Glomerular endothelial cell (primary cell): ENCODE data around the gene LIPI. TPM values are rescaled to one million over a fixed set of nuclear protein-coding genes. Genes with fewer than 3 reads are reported as not detected.
A peak's percentile ranks its signal among the peaks of the same experiment; 100 is the strongest.
"Not testable (repeated sequence)": the region's sequence is repeated elsewhere in the genome, so short reads cannot be mapped to it uniquely, and the experiment has no call there.

Experiments used
- DNase-seq: peaks from one replicate; pipeline ENCODE4 v3.0.0-alpha.2; 2011; ENCODE audit warnings: low read depth, low spot score; ENCODE audit errors: extremely low read depth
- total RNA-seq: library from RNA; depleted of rRNA; stranded (reverse); fragments of >200 nt; gene quantifications from 2 replicates; pipeline ENCODE4 v1.2.3, GENCODE V29; 2015

LIPI gene
- total RNA-seq: not detected in 2 replicates

DNA sequence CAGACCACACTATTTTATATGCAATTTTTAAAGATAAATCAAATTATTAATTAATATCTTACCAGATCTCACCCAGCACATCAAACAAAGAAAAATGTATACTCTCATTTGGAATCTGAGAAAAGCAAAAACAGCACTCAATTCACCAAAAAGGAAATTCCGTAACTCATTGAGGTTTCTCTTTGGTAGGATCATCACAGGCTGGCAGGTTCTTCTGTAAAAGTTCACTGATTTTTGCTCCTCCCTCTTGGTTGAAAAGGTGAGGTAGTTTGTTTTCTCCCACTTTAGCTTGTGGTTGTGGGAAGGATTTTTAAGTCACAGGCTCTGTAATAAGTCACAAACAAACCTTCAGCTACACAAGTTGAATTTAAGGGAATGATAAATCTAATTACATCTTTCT lies at the start of gene LIPI:
Gene LIPI, minus strand, starts transcription at position 218 of the 400 bp plus-strand sequence. Its CDS starts 110 bp downstream, at position 108.
- DNase-seq: no peak

- DNase-seq: no peak
Measured at GRCh38 chr21:14260174-14260764, 49.5 kb upstream of the LIPI start.

DNA sequence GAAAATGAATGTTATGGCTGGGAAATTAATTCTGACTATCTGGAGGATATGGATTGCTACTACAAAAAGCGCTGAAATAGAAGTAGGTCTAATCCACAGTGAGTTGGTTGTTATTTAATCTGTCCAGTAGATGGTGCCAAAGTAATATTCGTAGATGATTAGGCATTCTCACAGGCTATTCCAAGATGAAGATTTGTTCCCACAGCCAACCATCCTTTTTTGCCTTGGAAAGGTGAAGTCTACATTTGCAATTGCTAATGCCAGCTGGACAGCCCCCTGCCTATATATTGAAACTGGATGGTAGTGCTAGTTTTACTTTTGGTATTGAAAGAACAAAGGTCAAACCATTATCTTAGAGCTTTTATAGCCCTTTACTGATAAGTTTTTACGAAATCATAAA lies 49.0 kb upstream of the LIPI start:
- DNase-seq: peak; percentile 44

DNA sequence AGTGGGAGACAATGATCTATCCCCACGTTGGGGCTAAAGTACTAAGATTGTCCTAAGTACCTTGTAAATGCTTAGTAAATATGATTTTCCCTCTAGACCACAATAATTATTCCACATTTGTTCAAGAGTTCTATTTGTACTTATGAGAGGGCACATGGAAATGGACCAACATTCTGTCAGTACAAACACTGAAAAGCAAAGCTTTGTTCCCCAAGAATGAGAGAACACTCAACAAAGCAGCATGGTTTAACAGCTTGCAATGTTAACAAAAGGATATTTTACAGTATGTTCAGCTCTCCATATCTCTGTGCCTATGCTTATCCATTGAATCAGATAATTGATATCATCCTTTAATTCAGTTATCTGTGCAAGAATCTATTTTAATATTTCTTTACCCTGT lies 40.6 kb upstream of the LIPI start:
- no peak for DNase-seq

- no peak for DNase-seq
Measured at GRCh38 chr21:14245711-14246110, 35.0 kb upstream of the LIPI start.

- DNase-seq: no peak
Measured at GRCh38 chr21:14244911-14245310, 34.2 kb upstream of the LIPI start.

DNA sequence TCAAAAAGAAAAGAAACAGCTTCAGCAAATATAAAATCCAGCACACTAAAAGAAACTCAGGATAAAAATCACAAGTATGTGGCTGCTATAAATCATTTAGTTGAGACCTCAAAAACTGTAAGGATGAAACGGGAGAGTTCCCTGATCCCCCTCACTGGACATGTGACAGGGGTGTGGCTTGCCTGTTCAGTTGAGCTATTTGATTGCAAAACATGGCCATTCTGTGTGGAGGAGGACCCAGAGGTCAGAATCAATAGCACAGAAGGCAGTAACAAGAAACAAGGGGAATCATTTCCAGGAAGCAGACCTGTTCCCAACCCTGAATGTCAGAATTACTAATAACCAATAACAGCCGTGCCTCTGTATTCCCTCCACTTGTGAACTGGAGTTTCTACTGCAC lies 33.1 kb upstream of the LIPI start:
- no peak for DNase-seq

- no peak for DNase-seq
Measured at GRCh38 chr21:14243461-14243860, 32.7 kb upstream of the LIPI start.

GRCh38 chr21:14241297-14241696 lies 30.5 kb upstream of the LIPI start:
- DNase-seq: no peak

DNA sequence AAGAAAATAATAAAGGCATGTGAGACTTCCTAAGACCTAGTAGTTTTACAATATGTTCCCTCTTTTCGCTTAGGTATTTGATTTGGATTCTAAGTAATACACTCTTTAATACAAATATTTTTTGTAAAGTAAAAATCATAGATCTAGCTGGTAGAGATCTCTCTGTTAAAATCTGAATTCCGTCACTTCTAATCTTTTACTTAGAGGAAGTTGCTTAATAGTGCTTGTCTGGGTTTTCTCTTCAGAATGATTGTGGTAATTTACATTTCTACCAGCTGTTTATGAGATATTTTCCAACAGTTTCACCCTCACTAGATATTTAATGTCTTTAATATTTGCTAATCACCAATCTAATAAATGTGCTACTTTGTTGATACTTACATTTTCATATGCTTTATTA lies 28.5 kb upstream of the LIPI start:
- no peak for DNase-seq

- DNase-seq: no peak
Measured at GRCh38 chr21:14236180-14236579, 25.4 kb upstream of the LIPI start.

GRCh38 chr21:14235101-14235500 lies 24.3 kb upstream of the LIPI start:
- no peak for DNase-seq

GRCh38 chr21:14229399-14229798 lies 18.6 kb upstream of the LIPI start:
- no peak for DNase-seq

- no peak for DNase-seq
Measured at GRCh38 chr21:14223365-14223764, 12.6 kb upstream of the LIPI start.

- no peak for DNase-seq
Measured at GRCh38 chr21:14215971-14216641, 5.4 kb upstream of the LIPI start, which contains the start of gene RBM11. TSS of gene RBM11 (plus strand) at chr21:14216157. CDS start at chr21:14216187, 30 bp downstream.

GRCh38 chr21:14213164-14213563 lies 2.4 kb upstream of the LIPI start:
- DNase-seq: no peak

DNA sequence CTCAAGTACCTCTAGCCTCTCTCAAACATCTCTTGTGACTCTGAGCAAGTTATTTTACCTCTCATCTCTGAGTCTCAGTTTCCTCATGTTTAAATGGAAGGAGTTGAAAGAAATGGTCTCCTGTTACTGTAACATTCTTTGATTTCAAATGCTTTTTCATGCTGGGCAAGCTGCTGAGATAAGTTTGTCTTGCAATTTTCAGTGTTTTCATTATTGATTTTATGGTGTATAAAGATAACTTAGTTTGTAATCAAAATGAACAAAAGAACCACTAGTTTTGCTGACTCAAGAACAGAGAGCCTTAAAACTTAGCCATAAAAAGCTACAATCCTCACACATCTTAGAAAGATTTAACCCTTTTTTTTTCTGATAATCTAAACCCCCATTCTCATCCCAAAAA lies 4.5 kb downstream of the LIPI start:
- no peak for DNase-seq

GRCh38 chr21:14166463-14167223 lies 44.1 kb downstream of the LIPI start:
- not testable (repeated sequence) for DNase-seq

GRCh38 chr21:14143999-14144398 lies 66.8 kb downstream of the LIPI start:
- no peak for DNase-seq

- DNase-seq: no peak
Measured at GRCh38 chr21:14124266-14124665, 86.5 kb downstream of the LIPI start.

- DNase-seq: no peak
Measured at GRCh38 chr21:14121719-14122118, 89.0 kb downstream of the LIPI start.
